T-helper 9 cell (primary cell): Measurements from ENCODE around the gene ZMYM5.
"Not testable (repeated sequence)": the region's sequence is repeated elsewhere in the genome, so short reads cannot be mapped to it uniquely, and the experiment has no call there.

Source experiments
- DNase-seq: peaks from one replicate; pipeline ENCODE4 v3.0.0-alpha.2; 2020
- total RNA-seq, 2 donors: gene quantifications; one replicate each; lab custom pipeline; 2026; lab: John Stamatoyannopoulos, UW

The ZMYM5 gene
- 44.9 to 46.2 reads per million in 2 donors for total RNA-seq

- DNase-seq: peak; percentile 87
Observed at GRCh38 chr13:19863323-19864023, at the start of gene ZMYM5. Gene ZMYM5, minus strand, starts transcription at chr13:19863649. Its CDS starts 11,469 bp downstream, at chr13:19852180.

GRCh38 chr13:19910336-19911072 lies 47.1 kb upstream of the ZMYM5 start:
- no peak for DNase-seq

GRCh38 chr13:19908350-19908986 lies 45.0 kb upstream of the ZMYM5 start:
- no peak for DNase-seq

- not testable (repeated sequence) for DNase-seq
Observed at GRCh38 chr13:19905487-19906195, 42.2 kb upstream of the ZMYM5 start.

GRCh38 chr13:19890030-19890429 lies 26.6 kb upstream of the ZMYM5 start:
- no peak for DNase-seq

- DNase-seq: no peak
Observed at GRCh38 chr13:19888799-19889198, 25.4 kb upstream of the ZMYM5 start.

GRCh38 chr13:19882231-19882630 lies 18.8 kb upstream of the ZMYM5 start:
- no peak for DNase-seq

- no peak for DNase-seq
Observed at GRCh38 chr13:19881641-19882040, 18.2 kb upstream of the ZMYM5 start.

- DNase-seq: peak; percentile 56
Observed at GRCh38 chr13:19864746-19865309, 1.4 kb upstream of the ZMYM5 start.

GRCh38 chr13:19864024-19864745 lies 736 bp upstream of the ZMYM5 start:
- DNase-seq: peak; percentile 44

- peak; percentile 23 for DNase-seq
Observed at GRCh38 chr13:19862481-19863313, 752 bp downstream of the ZMYM5 start.

GRCh38 chr13:19861762-19862161 lies 1.7 kb downstream of the ZMYM5 start:
- no peak for DNase-seq

GRCh38 chr13:19860884-19861655 lies 2.4 kb downstream of the ZMYM5 start:
- no peak for DNase-seq

GRCh38 chr13:19857637-19858036 lies 5.8 kb downstream of the ZMYM5 start:
- not testable (repeated sequence) for DNase-seq

GRCh38 chr13:19852766-19853165 lies 10.7 kb downstream of the ZMYM5 start:
- no peak for DNase-seq

GRCh38 chr13:19845758-19846157 lies 17.7 kb downstream of the ZMYM5 start:
- no peak for DNase-seq

- DNase-seq: no peak
Observed at GRCh38 chr13:19838865-19839275, 24.6 kb downstream of the ZMYM5 start.

GRCh38 chr13:19836472-19836871 lies 27.0 kb downstream of the ZMYM5 start:
- no peak for DNase-seq

- DNase-seq: no peak
Observed at GRCh38 chr13:19834704-19835103, 28.7 kb downstream of the ZMYM5 start.

GRCh38 chr13:19822673-19823072 lies 40.8 kb downstream of the ZMYM5 start:
- DNase-seq: no peak
